Thyroid gland (tissue), 4 donors: ENCODE measurements around the gene RPP38. TPM values are rescaled to one million over a fixed set of nuclear protein-coding genes. Genes with fewer than 3 reads are reported as not detected.

Experiments
- DNase-seq, 2 donors: peaks; one replicate each; pipeline ENCODE4 v3.0.0-alpha.2; 2019
- H3K27ac ChIP-seq, 3 donors: fragments of 200-600 bp; sonication (generic); 1 replicate in 2 of 3; 2 replicates in 1 of 3; pipeline ENCODE4 v1.5.1; 2016 to 2019; ENCODE audit warnings: mild to moderate bottlenecking in 1 of 3, moderate library complexity in 1 of 3
- H3K27me3 ChIP-seq: fragments of 200-600 bp; sonication (generic); one replicate; pipeline ENCODE4 v1.5.1; 2019
- H3K36me3 ChIP-seq, 2 donors: fragments of 200-600 bp; sonication (generic); one replicate each; pipeline ENCODE4 v1.5.1; 2016 to 2019
- H3K4me1 ChIP-seq, 2 donors: fragments of 200-600 bp; sonication (generic); one replicate each; pipeline ENCODE4 v1.5.1; 2017 to 2019
- H3K4me3 ChIP-seq, 3 donors: fragments of 200-600 bp; sonication (generic); replicated peaks in 1 of 3; 1 replicate in 2 of 3; 2 replicates in 1 of 3; pipeline ENCODE4 v1.5.1; 2016; ENCODE audit warnings: mild to moderate bottlenecking in 1 of 3
- H3K9me3 ChIP-seq: fragments of 200-600 bp; sonication (generic); one replicate; pipeline ENCODE4 v1.5.1; 2017
- CTCF ChIP-seq, 6 experiments: fragments of 200-600 bp in 3 of 6; fragments of 450-650 bp in 3 of 6; sonication (generic) in 3 of 6; IDR thresholded peaks; one replicate each; pipeline ENCODE4 v1.5.1; 2016 to 2019; ENCODE audit warnings: antibody characterized with exemption in 6 of 6, mild to moderate bottlenecking in 2 of 6, inconsistent platforms in 1 of 6, moderate library complexity in 1 of 6
- POLR2A ChIP-seq, 2 donors: fragments of 450-650 bp; IDR thresholded peaks; one replicate each; pipeline ENCODE4 v1.6.1; 2017; ENCODE audit warnings: antibody characterized with exemption in 2 of 2, mild to moderate bottlenecking in 2 of 2, moderate library complexity in 1 of 2
- WGBS, 2 donors: methylation state at CpG; one replicate each; pipeline ENCODE4 v1.1.5; 2017; 5-methylcytosine and 5-hydroxymethylcytosine counted together
- intact Hi-C: fragments of 100-400 bp; cut with DNase I; formaldehyde crosslinking; loops from one replicate; pipeline ENCODE4 v1.15.1; 2023
- total RNA-seq, 4 donors: library from RNA; depleted of rRNA; stranded (reverse); fragments of >200 nt; gene quantifications; one replicate each; pipeline ENCODE4 v1.2.3, GENCODE V29; 2016

RPP38 gene
- total RNA-seq, 4 donors from 2014 or later = 17.0 to 28.5 (median 19.3) TPM

- 80 to 81% methylated on average over 3 of the region's 3 CpGs for WGBS, 2 donors
- DNase-seq = no peak
- H3K27ac ChIP-seq = no peak overlapping the region
- no peaks in the 10 kb centered on the region for H3K4me1 ChIP-seq
- no peaks in the 10 kb centered on the region for H3K9me3 ChIP-seq
- no peaks in the 10 kb centered on the region for H3K27me3 ChIP-seq
- intact Hi-C loops = no loop called here
- H3K36me3 ChIP-seq = peaks cover 8% of the 10 kb centered on the region in 2 donors
- no peak overlapping the region for H3K4me3 ChIP-seq
- no peak for TF ChIP-seq POLR2A (IDR thresholded peaks at IDR 0.05)
- TF ChIP-seq CTCF (IDR thresholded peaks at IDR 0.05) = no peak
Observed at GRCh38 chr10:15123749-15124184, 26.6 kb downstream of the RPP38 start.

DNA sequence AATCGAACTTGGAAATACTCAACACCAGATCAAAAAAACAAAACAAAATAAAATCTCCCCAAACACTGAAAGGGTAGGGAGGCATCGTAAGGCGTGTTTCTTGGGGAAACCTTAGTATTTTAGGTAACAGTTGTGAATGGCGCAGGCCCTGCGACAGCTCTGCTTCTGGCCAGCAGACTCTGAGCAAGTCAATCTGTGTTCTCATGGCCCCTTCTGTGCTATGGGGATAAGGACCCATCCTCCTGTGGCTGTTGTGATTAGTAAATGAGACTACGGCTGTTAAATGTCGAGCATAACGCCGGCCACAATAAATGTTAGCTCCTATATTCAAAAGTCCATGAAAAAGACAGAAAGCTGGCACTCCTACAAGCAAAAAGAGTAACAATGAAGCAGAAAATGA lies 27.0 kb downstream of the RPP38 start:
- H3K4me1 ChIP-seq = no peaks in the 10 kb centered on the region
- TF ChIP-seq CTCF (IDR thresholded peaks at IDR 0.05) (no peak), POLR2A (IDR thresholded peaks at IDR 0.05) (no peak)
- no peak overlapping the region for H3K27ac ChIP-seq
- intact Hi-C loops = no loop called here
- H3K4me3 ChIP-seq = no peak overlapping the region
- H3K27me3 ChIP-seq = no peaks in the 10 kb centered on the region
- DNase-seq = no peak
- WGBS, 2 donors = 94 to 96% methylated on average over 9 of the region's 9 CpGs
- H3K36me3 ChIP-seq = peaks cover 4 to 8% of the 10 kb centered on the region in 2 donors
- H3K9me3 ChIP-seq = no peaks in the 10 kb centered on the region

- intact Hi-C loops = no loop called here
- Histone ChIP-seq H3K27ac (no peak overlapping the region), H3K4me3 (no peak overlapping the region), H3K9me3 (no peaks in the 10 kb centered on the region), H3K36me3 (peaks cover 0 to 5% of the 10 kb centered on the region in 2 donors), H3K27me3 (no peaks in the 10 kb centered on the region), H3K4me1 (no peaks in the 10 kb centered on the region)
- DNase-seq = no peak
- TF ChIP-seq CTCF (IDR thresholded peaks at IDR 0.05) (no peak), POLR2A (IDR thresholded peaks at IDR 0.05) (no peak)
- WGBS, 2 donors = 91 to 93% methylated on average over 3 of the region's 3 CpGs
Observed at GRCh38 chr10:15124908-15125307, 27.8 kb downstream of the RPP38 start.

- intact Hi-C loops = no loop called here
- no peak for TF ChIP-seq CTCF (IDR thresholded peaks at IDR 0.05)
- no peak for TF ChIP-seq POLR2A (IDR thresholded peaks at IDR 0.05)
- Histone ChIP-seq H3K9me3 (no peaks in the 10 kb centered on the region), H3K4me3 (no peak overlapping the region), H3K36me3 (peaks cover 9 to 16% of the 10 kb centered on the region in 2 donors), H3K4me1 (no peaks in the 10 kb centered on the region), H3K27me3 (no peaks in the 10 kb centered on the region), H3K27ac (no peak overlapping the region)
- DNase-seq = no peak
- 98% methylated on average over 5 of the region's 5 CpGs for WGBS, 2 donors
Observed at GRCh38 chr10:15131330-15131729, 34.2 kb downstream of the RPP38 start.

GRCh38 chr10:15136129-15137035 lies 39.2 kb downstream of the RPP38 start:
- no peak overlapping the region for H3K4me3 ChIP-seq
- TF ChIP-seq POLR2A (IDR thresholded peaks at IDR 0.05) = no peak
- TF ChIP-seq CTCF (IDR thresholded peaks at IDR 0.05) = no peak
- no peak overlapping the region for H3K27ac ChIP-seq
- intact Hi-C loops = no loop called here
- no peaks in the 10 kb centered on the region for H3K9me3 ChIP-seq
- DNase-seq = no peak
- WGBS, 2 donors = 87% methylated on average over 11 of the region's 11 CpGs
- H3K4me1 ChIP-seq = no peaks in the 10 kb centered on the region
- H3K36me3 ChIP-seq = peaks cover 9 to 16% of the 10 kb centered on the region in 2 donors
- no peaks in the 10 kb centered on the region for H3K27me3 ChIP-seq
